ENCODE data around the gene CFAP299.

CFAP299 gene

GRCh38 chr4:80466618-80467017, 131.1 kb downstream of the CFAP299 start:
- in situ Hi-C loops (cut with MboI; ENCODE audit: low pct_unique_long_range_greater_than_20kb, low sequenced_read_pairs): no loop called here

DNA sequence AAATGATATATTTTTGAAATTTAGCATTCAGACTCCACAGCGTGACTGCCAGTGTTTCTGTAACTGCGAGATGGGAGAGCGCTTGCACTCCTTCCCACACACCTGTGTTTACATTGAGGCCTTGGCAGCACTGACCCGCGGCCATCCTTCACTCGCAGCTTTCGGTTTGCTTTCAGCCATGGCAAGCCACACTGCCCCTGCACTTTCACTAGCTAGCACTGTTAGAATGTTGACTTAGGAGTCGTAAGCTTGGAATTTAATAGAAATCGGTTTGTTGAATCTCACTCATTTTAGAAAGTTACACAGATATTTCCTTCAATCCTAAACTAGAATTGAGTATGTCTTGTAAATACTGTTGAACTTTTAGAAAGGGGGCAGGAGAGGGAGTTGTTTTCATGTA, 136.2 kb downstream of the CFAP299 start:
- in situ Hi-C loops (cut with MboI; ENCODE audit: low pct_unique_long_range_greater_than_20kb, low sequenced_read_pairs): no loop called here
- no peak for DNase-seq

More at GRCh38 chr4:80466618-80467017, 131.1 kb downstream of the CFAP299 start:
- DNase-seq: no peak

DNA sequence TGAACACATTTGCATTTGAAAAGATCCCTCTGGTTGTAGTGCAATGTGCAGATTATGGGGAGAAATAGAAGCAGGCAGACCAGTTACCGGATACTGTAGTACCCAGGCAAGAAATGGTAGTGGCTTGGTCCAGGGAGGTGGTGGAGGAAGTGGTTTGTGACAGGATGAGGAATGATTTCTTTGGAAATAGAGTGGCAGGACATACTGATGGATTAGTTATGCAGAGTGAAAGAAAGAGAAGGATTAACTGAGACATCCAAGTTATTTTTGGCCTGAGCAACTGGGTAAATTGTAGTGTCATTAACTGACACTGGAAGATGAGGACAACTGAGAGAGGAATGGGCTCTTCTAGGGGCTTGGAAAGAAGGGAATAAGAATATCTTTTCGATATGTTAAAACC, 139.7 kb downstream of the CFAP299 start:
- no peak for DNase-seq
- in situ Hi-C loops (cut with MboI; ENCODE audit: low pct_unique_long_range_greater_than_20kb, low sequenced_read_pairs): no loop called here

GRCh38 chr4:80475798-80476197, 140.3 kb downstream of the CFAP299 start:
- DNase-seq: no peak
- in situ Hi-C loops (cut with MboI; ENCODE audit: low pct_unique_long_range_greater_than_20kb, low sequenced_read_pairs): no loop called here

DNA sequence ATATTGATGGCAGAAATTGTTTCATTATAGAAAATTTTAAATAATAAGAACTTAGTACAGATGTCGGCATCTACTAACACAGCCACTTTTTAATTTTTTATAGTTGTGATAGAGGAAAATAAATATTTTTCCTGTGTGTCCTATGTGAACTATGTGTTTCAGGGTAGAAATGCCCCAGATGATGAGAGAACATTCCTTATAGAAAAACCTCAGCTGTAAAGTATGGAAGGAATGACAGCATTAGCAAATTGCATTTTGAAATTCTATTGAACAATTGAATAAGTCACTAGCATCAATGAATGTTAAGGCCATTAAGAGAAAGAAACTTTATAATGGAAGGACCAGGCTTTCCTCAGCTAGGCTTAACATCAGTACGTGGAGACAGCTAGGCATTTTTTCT, 149.2 kb downstream of the CFAP299 start:
- no peak for DNase-seq
- in situ Hi-C loops (cut with MboI; ENCODE audit: low pct_unique_long_range_greater_than_20kb, low sequenced_read_pairs): no loop called here

DNA sequence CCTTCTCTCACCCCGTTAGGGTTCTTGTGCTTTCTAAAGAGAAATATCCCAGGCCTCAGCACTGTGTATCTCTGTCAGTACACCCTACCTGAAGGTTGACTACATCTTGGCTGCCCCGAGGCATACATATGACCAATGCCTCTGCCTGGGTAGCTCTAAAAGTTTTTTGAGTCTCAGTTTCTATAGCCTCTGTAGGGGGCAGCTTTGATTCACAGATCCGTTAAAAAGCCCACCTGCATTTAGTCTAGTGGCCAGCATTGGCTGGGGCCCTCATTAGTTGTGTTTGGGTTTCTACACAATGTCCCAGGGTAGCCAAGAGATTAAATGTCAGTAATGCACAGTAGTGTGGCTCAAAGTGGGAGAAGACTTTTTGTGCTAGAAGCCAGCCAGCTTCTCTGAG, 151.1 kb downstream of the CFAP299 start:
- DNase-seq: no peak
- in situ Hi-C loops (cut with MboI; ENCODE audit: low pct_unique_long_range_greater_than_20kb, low sequenced_read_pairs): no loop called here

GRCh38 chr4:80489798-80490197, 154.3 kb downstream of the CFAP299 start:
- in situ Hi-C loops (cut with MboI; ENCODE audit: low pct_unique_long_range_greater_than_20kb, low sequenced_read_pairs): no loop called here
- no peak for DNase-seq

DNA sequence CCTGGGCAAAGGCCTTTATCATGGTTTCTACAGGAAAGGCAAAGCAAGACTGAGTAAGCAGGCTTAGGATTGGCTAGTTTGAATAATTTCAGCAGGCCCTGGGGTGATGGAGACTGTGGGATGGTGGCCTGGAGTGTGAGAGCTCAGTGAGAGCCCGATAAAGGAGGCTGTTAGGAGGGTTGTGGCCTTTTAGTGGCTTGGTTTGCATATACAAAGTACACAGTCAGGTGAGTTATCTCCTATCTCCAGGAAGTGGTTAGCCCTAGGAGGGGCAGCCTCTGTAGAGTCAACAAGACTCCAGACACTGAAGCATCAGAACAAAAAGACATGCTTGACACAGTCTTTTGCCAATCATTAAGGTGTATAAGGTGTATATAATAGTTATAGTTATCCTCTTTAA, 157.2 kb downstream of the CFAP299 start:
- no peak for DNase-seq
- in situ Hi-C loops (cut with MboI; ENCODE audit: low pct_unique_long_range_greater_than_20kb, low sequenced_read_pairs): no loop called here

DNA sequence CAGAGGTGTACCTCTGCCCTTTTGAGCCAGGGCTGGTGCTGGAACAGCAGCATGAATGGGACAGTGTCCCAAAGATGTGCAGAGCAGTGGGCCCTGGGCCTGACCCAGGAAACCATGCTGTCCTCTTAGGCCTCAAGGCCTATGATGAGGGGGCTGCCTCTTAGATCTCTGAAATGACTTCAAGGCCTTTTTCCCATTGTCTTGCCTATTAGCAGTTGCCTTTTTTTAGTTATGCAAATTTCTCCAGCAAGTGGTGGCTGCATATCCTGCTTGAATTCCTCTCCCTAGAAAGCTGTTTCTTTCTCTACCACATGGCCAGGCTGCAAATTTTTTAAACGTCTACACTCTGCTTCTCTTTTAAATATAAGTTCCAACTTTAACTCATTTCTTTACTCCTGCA, 160.3 kb downstream of the CFAP299 start:
- in situ Hi-C loops (cut with MboI; ENCODE audit: low pct_unique_long_range_greater_than_20kb, low sequenced_read_pairs): no loop called here
- no peak for DNase-seq

DNA sequence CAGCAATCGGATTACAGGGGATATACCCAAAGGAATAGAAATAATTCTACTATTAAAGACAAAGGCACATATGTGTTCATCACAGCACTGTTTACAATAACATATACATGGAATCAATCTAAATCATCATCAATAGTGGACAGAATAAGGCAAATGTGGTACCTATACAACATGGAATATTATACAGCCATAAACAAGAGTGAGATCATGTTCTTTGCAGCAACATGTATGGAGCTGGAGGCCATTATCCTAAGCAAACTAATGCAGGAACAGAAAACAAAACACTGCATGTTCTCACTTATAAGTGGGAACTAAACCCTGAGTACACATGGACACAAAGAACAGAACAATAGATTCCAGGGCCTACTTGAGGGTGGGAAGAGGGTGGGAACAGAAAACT, 163.2 kb downstream of the CFAP299 start:
- in situ Hi-C loops (cut with MboI; ENCODE audit: low pct_unique_long_range_greater_than_20kb, low sequenced_read_pairs): no loop called here
- no peak for DNase-seq

DNA sequence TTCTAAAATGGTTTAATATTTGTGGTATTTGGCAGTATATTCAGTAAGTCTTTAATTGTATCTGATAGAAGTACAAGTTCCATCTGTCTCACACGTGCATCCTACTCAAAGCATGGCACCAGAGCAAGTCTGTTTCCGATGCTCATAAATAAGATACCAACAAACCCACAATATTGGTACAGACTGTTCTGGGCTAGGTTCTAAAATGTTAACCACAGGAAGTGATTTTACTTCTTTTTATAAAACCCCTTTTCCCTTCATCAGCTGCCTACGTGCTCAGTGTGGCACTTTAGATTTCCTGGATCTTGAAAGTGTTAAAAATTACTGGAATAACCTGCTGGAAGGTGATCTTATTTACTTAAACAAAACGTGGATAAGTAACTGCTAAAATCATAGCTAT, 165.1 kb downstream of the CFAP299 start:
- peak; percentile 39 for DNase-seq
- in situ Hi-C loops (cut with MboI; ENCODE audit: low pct_unique_long_range_greater_than_20kb, low sequenced_read_pairs): no loop called here

DNA sequence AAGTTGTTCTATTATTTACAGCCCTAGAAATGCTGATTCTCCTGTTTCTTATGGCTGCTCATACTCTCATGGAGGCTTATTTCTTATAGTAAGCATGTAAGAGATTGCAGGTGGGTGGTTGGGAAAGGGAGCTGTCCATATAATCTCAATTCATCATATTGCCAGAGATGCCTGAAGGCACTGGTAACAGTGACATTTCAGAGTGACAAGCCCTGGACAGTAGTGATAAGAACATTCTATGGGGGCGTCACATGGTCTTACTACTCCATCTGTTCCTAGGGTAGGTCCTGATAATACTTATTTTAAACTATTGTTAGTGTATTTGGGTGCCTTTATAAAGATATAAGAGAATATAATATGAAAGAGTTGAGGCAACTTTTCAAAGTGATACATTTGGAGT, 171.5 kb downstream of the CFAP299 start:
- in situ Hi-C loops (cut with MboI; ENCODE audit: low pct_unique_long_range_greater_than_20kb, low sequenced_read_pairs): no loop called here
- no peak for DNase-seq

GRCh38 chr4:80507507-80507906, 172.0 kb downstream of the CFAP299 start:
- DNase-seq: no peak
- in situ Hi-C loops (cut with MboI; ENCODE audit: low pct_unique_long_range_greater_than_20kb, low sequenced_read_pairs): no loop called here

- no peak for DNase-seq
- in situ Hi-C loops (cut with MboI; ENCODE audit: low pct_unique_long_range_greater_than_20kb, low sequenced_read_pairs): no loop called here
Observed at GRCh38 chr4:80515496-80515895, 180.0 kb downstream of the CFAP299 start.

- in situ Hi-C loops (cut with MboI; ENCODE audit: low pct_unique_long_range_greater_than_20kb, low sequenced_read_pairs): no loop called here
Observed at GRCh38 chr4:80521438-80521837, 185.9 kb downstream of the CFAP299 start.

GRCh38 chr4:80526697-80527096, 191.2 kb downstream of the CFAP299 start:
- no peak for DNase-seq
- in situ Hi-C loops (cut with MboI; ENCODE audit: low pct_unique_long_range_greater_than_20kb, low sequenced_read_pairs): no loop called here

More at GRCh38 chr4:80521438-80521837, 185.9 kb downstream of the CFAP299 start:
- peak; percentile 14 for DNase-seq

DNA sequence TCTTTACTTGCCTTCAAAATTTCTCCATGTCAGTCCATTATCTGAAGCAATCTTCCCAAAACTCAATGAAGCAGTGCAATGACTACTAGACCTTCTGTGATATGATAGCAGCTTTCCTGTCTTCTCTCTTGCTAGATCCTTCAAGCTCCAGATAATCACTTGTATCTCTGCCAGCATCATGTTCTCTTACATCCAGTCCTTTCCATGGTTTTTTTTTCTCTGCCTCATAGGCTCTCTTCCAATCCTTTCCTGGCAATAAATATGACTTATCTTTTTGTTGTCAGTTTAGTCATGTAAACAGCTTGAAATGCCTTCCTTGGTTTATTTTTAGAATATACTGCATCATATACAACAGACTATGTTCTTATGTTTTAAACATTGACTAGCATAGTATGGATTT, 193.5 kb downstream of the CFAP299 start:
- in situ Hi-C loops (cut with MboI; ENCODE audit: low pct_unique_long_range_greater_than_20kb, low sequenced_read_pairs): no loop called here

GRCh38 chr4:80532674-80533333, 197.3 kb downstream of the CFAP299 start:
- in situ Hi-C loops (cut with MboI; ENCODE audit: low pct_unique_long_range_greater_than_20kb, low sequenced_read_pairs): no loop called here
- no peak for DNase-seq

More for the DNA sequence above, 193.5 kb downstream of the CFAP299 start:
- no peak for DNase-seq

DNA sequence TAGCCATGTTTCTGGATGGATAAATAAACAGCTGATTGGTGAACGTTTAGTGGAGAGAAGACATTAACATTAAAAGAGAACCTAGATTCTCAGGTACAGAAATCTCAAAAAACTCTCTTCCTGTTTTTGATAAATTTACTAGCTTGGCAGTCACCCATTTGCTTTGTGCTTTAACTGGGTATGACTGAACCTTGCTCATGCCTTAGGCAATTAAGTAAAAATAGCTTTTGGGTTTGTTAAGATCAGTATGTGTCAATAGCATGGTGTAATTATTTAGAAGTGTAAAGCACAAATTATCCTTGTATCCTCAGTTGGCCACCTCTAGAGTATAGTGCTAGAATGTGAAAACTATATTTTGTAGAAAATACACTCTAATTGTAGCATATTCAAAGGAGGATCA, 200.0 kb downstream of the CFAP299 start:
- in situ Hi-C loops (cut with MboI; ENCODE audit: low pct_unique_long_range_greater_than_20kb, low sequenced_read_pairs): no loop called here
- DNase-seq: no peak

GRCh38 chr4:80538276-80538926, 202.9 kb downstream of the CFAP299 start:
- in situ Hi-C loops (cut with MboI; ENCODE audit: low pct_unique_long_range_greater_than_20kb, low sequenced_read_pairs): no loop called here
- DNase-seq: no peak

DNA sequence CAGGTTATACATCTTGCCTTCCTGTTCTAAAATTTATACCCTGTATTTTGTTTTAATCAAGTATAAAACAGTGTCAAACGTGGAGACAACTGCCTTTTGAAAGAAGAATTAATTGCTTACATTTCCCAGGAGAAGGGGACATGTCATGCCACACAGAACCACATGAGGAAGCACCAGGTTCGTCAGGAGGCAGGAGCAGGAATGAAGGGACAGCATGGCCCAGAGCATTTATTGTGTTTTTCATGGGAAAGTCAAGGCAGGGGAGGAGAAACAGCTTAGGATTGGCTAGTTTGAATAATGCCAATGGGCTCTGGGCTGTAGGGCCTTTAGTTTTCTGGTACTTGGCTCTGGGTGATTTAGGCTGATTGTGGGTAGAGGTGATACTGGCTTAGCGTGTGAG, 203.7 kb downstream of the CFAP299 start:
- in situ Hi-C loops (cut with MboI; ENCODE audit: low pct_unique_long_range_greater_than_20kb, low sequenced_read_pairs): no loop called here
- DNase-seq: no peak
